HG03196 (cell line): ENCODE data around the gene SALL4.
"Not testable (repeated sequence)": the region's sequence is repeated elsewhere in the genome, so short reads cannot be mapped to it uniquely, and the experiment has no call there.

Experiments used
- ATAC-seq: cut with Tn5 transposase; IDR thresholded peaks from one replicate; pipeline ENCODE4 v1.9.1; 2021; ENCODE audit not compliant: unreplicated experiment

SALL4 gene

GRCh38 chr20:51739722-51740249, 62.5 kb downstream of the SALL4 start:
- no peak for ATAC-seq

GRCh38 chr20:51738877-51739447, 63.4 kb downstream of the SALL4 start:
- no peak for ATAC-seq

DNA sequence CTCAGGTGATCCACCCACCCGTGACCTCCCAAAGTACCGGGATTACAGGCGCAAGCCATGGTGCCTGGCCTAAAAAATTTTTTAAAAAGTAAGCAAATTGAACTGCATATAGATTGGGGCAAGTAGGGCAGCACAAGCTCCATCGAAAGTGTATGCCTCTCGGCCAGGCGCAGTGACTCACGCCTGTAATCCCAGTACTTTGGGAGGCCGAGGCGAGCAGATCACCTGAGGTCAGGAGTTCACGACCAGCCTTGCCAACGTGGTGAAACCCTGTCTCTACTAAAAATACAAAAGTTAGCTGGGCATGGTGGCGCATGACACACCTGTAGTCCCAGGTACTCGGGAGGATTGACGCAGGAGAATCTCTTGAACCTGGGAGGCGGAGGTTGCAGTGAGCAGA, 64.1 kb downstream of the SALL4 start:
- ATAC-seq = not testable (repeated sequence)

DNA sequence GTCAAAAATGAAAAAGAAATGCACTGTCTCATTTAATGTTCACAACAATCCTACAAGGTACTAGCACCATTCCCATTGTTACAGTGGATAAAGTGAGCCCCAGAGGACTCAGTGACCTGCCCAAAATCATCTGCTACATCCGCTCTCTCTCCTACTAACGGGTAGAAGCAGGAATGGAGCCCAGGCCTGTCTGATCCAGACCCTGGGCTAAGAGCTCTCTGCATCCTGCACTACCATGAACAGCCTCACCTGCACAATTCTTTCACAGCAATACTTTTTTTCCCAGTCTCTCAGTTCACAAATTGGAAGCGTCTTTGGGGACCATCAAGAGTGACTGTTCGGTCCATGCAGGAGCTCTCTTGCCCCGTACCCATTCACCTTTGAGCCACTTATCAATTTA, 65.4 kb downstream of the SALL4 start:
- ATAC-seq = no peak

GRCh38 chr20:51735728-51736600, 66.4 kb downstream of the SALL4 start:
- no peak for ATAC-seq

DNA sequence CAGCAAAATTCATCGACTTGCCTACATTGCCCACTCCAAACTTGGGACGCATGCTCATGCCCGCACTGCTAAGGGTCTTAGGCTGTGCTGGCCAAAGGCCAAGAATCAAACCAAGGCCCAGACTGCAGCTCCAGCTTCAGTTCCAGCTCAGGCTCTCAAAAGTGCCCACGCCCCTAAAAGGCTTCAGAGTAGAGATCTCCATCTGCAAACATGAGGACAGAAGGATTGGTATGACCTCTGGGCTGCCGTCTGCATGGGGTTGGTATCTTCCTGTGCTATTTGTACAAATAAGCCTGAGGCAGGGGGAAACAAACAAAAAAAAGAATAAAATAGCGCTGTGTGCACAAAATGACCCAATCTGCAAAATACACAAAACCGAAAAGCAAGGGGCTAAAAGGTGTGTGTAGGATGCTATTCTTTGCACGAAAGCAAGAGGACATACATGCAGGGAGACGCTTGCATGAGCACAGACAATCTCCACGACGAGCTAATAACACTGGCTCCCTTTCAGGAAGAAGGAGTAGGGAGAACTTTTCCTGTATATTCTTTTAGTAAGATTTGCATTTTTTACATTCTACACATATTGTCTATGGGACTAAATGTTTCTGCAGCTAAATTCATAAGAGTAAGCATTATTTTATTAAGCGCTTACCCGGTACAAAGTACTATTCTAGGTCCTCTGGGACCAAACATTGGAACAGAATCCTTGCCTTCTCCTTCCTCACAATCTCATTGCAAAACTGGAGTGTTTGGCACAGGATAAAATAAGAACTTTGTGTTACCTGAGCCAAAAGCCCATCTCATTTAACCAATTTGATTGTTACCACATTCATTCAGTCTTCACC, 67.2 kb downstream of the SALL4 start:
- ATAC-seq = no peak

- ATAC-seq = no peak
Measured at GRCh38 chr20:51733070-51733469, 69.3 kb downstream of the SALL4 start.
